Thyroid gland (tissue), 4 donors: ENCODE results near the gene AKAP10.

Experiments used
- POLR2A ChIP-seq, 2 donors: fragments of 450-650 bp; IDR thresholded peaks; one replicate each; pipeline ENCODE4 v1.6.1; 2017; ENCODE audit warnings: antibody characterized with exemption in 2 of 2, mild to moderate bottlenecking in 2 of 2, moderate library complexity in 1 of 2
- TF ChIP-seq, protein P1 (sequence below), 6 experiments: fragments of 200-600 bp in 3 of 6; fragments of 450-650 bp in 3 of 6; sonication (generic) in 3 of 6; IDR thresholded peaks; one replicate each; pipeline ENCODE4 v1.5.1; 2016 to 2019; ENCODE audit warnings: antibody characterized with exemption in 6 of 6, mild to moderate bottlenecking in 2 of 6, inconsistent platforms in 1 of 6, moderate library complexity in 1 of 6

DNA sequence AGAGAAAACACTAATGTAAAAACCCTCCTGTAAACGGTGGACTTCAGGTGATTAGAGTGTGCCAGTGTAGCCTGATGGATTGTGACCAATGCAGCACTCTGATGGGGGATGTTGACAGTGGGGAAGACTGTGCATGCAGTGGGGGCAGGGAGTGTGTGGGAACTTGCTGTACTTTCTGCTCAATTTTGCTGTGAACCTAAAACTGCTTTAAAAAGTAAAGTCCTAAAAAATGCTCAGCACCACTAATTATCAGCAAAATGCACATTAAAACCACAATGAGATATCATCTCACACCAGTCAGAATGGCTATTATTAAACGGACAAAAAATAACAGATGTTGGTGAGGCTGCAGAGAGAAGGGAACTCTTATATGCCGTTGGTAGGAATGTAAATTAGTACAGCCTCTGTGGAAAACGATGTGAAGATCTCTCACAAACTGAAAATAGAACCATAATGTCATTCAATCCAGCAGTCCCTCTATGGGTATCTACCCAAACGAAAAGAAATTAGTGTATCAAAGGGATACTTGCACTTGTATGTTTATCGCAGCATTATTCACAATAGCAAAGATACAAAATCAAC, 100.2 kb downstream of the AKAP10 start:
- TF ChIP-seq, protein P1, sequence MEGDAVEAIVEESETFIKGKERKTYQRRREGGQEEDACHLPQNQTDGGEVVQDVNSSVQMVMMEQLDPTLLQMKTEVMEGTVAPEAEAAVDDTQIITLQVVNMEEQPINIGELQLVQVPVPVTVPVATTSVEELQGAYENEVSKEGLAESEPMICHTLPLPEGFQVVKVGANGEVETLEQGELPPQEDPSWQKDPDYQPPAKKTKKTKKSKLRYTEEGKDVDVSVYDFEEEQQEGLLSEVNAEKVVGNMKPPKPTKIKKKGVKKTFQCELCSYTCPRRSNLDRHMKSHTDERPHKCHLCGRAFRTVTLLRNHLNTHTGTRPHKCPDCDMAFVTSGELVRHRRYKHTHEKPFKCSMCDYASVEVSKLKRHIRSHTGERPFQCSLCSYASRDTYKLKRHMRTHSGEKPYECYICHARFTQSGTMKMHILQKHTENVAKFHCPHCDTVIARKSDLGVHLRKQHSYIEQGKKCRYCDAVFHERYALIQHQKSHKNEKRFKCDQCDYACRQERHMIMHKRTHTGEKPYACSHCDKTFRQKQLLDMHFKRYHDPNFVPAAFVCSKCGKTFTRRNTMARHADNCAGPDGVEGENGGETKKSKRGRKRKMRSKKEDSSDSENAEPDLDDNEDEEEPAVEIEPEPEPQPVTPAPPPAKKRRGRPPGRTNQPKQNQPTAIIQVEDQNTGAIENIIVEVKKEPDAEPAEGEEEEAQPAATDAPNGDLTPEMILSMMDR (IDR thresholded peaks at IDR 0.05), result no peak
- no peak for TF ChIP-seq POLR2A (IDR thresholded peaks at IDR 0.05)
